Stomach (tissue), 4 donors: Measurements from ENCODE around the gene LCN12.

Source experiments
- EP300 ChIP-seq: sonication (generic); formaldehyde crosslinking; IDR thresholded peaks from one replicate; pipeline ENCODE4 v1.6.1; 2017; ENCODE audit warnings: antibody characterized with exemption
- POLR2A ChIP-seq, 4 donors: fragments of 450-650 bp; IDR thresholded peaks; one replicate each; pipeline ENCODE4 v1.6.1; 2016; ENCODE audit warnings: antibody characterized with exemption in 4 of 4, control low read depth in 2 of 4, mild to moderate bottlenecking in 1 of 4, moderate library complexity in 1 of 4
- POLR2AphosphoS5 ChIP-seq, 3 donors: sonication (generic); formaldehyde crosslinking; IDR thresholded peaks; one replicate each; pipeline ENCODE4 v1.6.1; 2016; ENCODE audit warnings: antibody characterized with exemption in 3 of 3
- TF ChIP-seq, protein P1 (sequence below), 7 experiments: fragments of 450-650 bp in 4 of 7; fragments of 200-600 bp in 3 of 7; sonication (generic) in 3 of 7; IDR thresholded peaks; one replicate each; pipeline ENCODE4 v1.5.1; 2016 to 2019; ENCODE audit warnings: antibody characterized with exemption in 7 of 7, control low read depth in 2 of 7, mild to moderate bottlenecking in 1 of 7

DNA sequence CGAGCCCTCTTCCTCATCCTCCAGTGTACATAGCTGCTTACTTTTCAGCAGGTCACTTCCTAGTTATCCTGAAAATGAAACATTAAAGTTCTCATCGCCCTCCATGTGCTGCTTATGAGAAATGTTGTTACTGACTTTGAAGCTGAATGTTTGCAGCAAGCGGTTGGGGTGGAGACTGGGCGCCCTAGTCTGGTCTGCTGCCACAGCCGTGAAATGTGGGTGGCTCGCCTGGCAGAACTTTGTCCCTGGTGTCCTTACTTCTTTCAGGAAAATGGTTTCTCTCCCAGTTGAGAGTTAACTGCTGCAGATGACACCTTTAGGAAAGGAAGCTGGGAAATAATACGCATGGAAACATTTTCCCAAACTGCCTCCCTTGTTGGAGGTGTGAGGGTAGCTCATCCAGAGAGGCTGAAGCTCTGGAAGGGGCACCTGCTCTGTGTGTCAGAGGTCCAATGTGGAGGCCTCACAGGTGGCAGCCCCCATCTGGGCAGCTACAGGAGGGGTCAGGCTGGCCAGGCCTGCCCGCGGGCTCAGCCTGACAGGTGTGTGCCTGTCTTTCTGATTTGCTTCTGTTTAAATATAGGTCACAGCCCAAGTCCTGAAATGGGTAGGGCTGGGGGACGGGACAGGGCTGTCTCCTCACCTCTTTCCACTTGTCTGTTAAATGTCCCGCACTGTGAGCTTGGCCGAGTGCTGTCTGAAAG is 41.7 kb upstream of the LCN12 start:
- TF ChIP-seq, protein P1, sequence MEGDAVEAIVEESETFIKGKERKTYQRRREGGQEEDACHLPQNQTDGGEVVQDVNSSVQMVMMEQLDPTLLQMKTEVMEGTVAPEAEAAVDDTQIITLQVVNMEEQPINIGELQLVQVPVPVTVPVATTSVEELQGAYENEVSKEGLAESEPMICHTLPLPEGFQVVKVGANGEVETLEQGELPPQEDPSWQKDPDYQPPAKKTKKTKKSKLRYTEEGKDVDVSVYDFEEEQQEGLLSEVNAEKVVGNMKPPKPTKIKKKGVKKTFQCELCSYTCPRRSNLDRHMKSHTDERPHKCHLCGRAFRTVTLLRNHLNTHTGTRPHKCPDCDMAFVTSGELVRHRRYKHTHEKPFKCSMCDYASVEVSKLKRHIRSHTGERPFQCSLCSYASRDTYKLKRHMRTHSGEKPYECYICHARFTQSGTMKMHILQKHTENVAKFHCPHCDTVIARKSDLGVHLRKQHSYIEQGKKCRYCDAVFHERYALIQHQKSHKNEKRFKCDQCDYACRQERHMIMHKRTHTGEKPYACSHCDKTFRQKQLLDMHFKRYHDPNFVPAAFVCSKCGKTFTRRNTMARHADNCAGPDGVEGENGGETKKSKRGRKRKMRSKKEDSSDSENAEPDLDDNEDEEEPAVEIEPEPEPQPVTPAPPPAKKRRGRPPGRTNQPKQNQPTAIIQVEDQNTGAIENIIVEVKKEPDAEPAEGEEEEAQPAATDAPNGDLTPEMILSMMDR (IDR thresholded peaks at IDR 0.05) = no peak
- TF ChIP-seq POLR2A (IDR thresholded peaks at IDR 0.05) (no peak), EP300 (no peak), POLR2AphosphoS5 (IDR thresholded peaks at IDR 0.05) (no peak)
